Glutamatergic neuron (in vitro differentiated cells): ENCODE results near the gene FBP1. TPM values are rescaled to one million over a fixed set of nuclear protein-coding genes. Genes with fewer than 3 reads are reported as not detected.

Experiments used
- DNase-seq: peaks from one replicate; pipeline ENCODE4 v3.0.0; 2022
- H3K27ac Mint-ChIP-seq: one replicate; pipeline ENCODE4 v1.8.0; 2020; ENCODE audit warnings: mild to moderate bottlenecking, mixed read lengths, inconsistent platforms; ENCODE audit not compliant: unreplicated experiment
- H3K27me3 Mint-ChIP-seq: one replicate; pipeline ENCODE4 v1.8.0; 2020; ENCODE audit warnings: mild to moderate bottlenecking, moderate library complexity, mixed read lengths, inconsistent platforms; ENCODE audit not compliant: unreplicated experiment
- H3K36me3 Mint-ChIP-seq: one replicate; pipeline ENCODE4 v1.8.0; 2020; ENCODE audit warnings: mild to moderate bottlenecking, mixed read lengths, inconsistent platforms; ENCODE audit not compliant: unreplicated experiment
- H3K4me1 Mint-ChIP-seq: one replicate; pipeline ENCODE4 v1.8.0; 2020; ENCODE audit warnings: mild to moderate bottlenecking, low read depth, mixed read lengths, inconsistent platforms; ENCODE audit not compliant: unreplicated experiment
- H3K4me3 Mint-ChIP-seq: one replicate; pipeline ENCODE4 v1.8.0; 2020; ENCODE audit warnings: mild to moderate bottlenecking, mixed read lengths, inconsistent platforms; ENCODE audit not compliant: unreplicated experiment
- H3K9me3 Mint-ChIP-seq: one replicate; pipeline ENCODE4 v1.8.0; 2020; ENCODE audit warnings: mild to moderate bottlenecking, moderate library complexity, mixed read lengths, inconsistent platforms; ENCODE audit not compliant: unreplicated experiment
- total RNA-seq: library from RNA; stranded (reverse); fragmentation: NEBNext Ultra II Directional; extraction: Animal tissue kit (Norgen Biotek cat#: 25700); gene quantifications from one replicate; pipeline ENCODE4 v1.2.1, GENCODE V29; 2021; ENCODE audit not compliant: unreplicated experiment
- TF ChIP-seq, protein P1 (sequence below): fragments of 200-600 bp; sonication (generic); IDR thresholded peaks from one replicate; pipeline ENCODE4 v1.5.0; 2021; ENCODE audit not compliant: partially characterized antibody, unreplicated experiment

The FBP1 gene
- total RNA-seq, 1 donor from 2014 or later = not detected

DNA sequence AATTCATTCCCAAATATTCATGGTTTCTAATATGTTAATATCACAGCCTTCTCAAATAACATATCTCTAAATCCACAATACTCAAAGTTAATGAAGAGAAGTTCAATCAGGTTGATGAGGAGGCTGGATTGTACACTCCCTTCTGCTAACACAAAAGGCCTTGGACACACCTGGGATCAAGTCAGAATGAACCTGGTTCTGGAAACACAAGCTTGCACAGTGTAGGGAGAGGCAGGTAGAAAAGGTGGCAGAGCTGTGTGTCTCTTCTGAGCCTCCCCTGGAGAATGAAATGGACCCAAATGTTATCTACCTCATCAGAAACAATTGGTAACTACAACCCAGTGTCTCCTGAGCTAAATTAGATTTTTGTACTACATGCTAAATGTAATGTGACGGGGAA is 40.7 kb upstream of the FBP1 start:
- no peak for DNase-seq
- Mint-ChIP-seq H3K4me3 (no peak overlapping the region), H3K27me3 (no peaks in the 10 kb centered on the region), H3K27ac (no peak overlapping the region), H3K4me1 (no peaks in the 10 kb centered on the region), H3K9me3 (no peaks in the 10 kb centered on the region), H3K36me3 (no peaks in the 10 kb centered on the region)
- TF ChIP-seq, protein P1, sequence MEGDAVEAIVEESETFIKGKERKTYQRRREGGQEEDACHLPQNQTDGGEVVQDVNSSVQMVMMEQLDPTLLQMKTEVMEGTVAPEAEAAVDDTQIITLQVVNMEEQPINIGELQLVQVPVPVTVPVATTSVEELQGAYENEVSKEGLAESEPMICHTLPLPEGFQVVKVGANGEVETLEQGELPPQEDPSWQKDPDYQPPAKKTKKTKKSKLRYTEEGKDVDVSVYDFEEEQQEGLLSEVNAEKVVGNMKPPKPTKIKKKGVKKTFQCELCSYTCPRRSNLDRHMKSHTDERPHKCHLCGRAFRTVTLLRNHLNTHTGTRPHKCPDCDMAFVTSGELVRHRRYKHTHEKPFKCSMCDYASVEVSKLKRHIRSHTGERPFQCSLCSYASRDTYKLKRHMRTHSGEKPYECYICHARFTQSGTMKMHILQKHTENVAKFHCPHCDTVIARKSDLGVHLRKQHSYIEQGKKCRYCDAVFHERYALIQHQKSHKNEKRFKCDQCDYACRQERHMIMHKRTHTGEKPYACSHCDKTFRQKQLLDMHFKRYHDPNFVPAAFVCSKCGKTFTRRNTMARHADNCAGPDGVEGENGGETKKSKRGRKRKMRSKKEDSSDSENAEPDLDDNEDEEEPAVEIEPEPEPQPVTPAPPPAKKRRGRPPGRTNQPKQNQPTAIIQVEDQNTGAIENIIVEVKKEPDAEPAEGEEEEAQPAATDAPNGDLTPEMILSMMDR = no peak

DNA sequence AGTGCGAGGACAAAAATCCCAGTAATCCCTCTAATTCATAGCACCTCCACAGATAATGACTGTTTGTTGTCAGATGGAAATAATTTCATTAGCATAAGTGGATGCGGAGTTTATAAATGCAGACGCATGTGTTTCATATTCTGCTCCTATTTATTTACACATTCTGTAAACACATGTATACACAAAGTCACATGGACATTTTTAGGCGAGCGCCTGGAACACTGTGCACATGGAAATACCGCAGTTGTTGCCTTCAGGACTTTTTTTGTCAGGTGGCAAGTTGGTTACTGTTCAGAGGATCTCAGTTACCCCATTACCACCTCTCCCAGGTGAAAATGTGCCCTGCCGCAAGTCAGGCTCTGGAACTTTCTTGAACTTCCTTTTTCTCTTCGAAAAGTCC is 40.3 kb upstream of the FBP1 start:
- Mint-ChIP-seq H3K36me3 (no peaks in the 10 kb centered on the region), H3K27me3 (no peaks in the 10 kb centered on the region), H3K9me3 (no peaks in the 10 kb centered on the region), H3K4me3 (no peak overlapping the region), H3K4me1 (no peaks in the 10 kb centered on the region), H3K27ac (no peak overlapping the region)
- DNase-seq = no peak
- TF ChIP-seq, protein P1 = no peak

DNA sequence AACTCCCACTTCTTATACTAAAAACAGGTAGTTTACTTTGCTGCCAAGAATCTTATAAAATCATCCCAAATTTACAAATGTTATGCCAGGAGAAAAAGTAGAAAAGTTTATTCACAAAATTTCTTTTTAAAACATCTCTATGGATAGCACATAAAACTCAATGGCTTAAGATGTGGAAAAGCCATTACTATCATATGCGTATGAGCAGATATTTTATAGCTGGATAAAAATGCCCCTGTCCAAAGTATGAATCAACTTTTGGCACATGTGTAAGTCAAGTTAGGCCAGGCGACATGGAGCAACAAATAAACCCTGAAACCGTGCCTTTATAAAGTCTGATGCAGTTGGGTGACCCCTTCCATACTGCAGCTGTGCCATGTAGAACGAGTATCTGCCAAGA is 38.6 kb upstream of the FBP1 start:
- no peaks in the 10 kb centered on the region for H3K27me3 Mint-ChIP-seq
- TF ChIP-seq, protein P1 = no peak
- no peak overlapping the region for H3K4me3 Mint-ChIP-seq
- H3K4me1 Mint-ChIP-seq = peaks cover 2% of the 10 kb centered on the region
- no peak overlapping the region for H3K27ac Mint-ChIP-seq
- DNase-seq = no peak
- H3K9me3 Mint-ChIP-seq = no peaks in the 10 kb centered on the region
- no peaks in the 10 kb centered on the region for H3K36me3 Mint-ChIP-seq

DNA sequence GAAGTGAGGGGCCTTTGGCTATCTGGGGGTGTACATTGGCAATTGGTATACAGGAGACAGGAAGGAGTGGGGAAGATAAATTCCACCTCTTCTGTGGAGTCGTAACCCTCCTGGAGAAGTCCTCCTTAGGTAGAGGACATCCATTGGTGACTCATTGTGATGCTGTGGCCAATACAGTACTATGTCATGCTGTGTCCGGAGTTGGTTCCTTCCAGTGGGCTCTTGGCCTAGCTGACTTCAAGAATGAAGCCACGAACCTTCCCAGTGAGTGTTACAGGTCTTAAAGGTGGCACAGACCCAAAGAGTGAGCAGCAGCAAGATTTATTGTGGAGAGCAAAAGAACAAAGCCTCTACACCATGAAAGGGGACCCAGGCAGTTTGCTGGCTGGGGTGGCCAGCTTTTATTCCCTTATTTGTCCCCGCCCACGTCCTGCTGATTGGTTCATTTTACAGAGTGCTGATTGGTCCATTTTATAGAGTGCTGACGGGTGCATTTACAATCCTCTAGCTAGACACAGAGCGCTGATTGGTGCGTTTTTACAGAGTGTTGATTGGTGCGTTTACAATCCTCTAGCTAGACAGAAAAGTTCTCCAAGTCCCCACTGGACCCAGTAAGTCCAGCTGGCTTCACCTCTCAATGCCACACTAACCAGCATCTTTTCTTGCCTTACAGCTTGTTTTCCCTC is 37.3 kb upstream of the FBP1 start:
- Mint-ChIP-seq H3K27me3 (no peaks in the 10 kb centered on the region), H3K4me3 (no peak overlapping the region), H3K4me1 (peaks cover 6% of the 10 kb centered on the region), H3K36me3 (no peaks in the 10 kb centered on the region), H3K9me3 (no peaks in the 10 kb centered on the region), H3K27ac (no peak overlapping the region)
- DNase-seq = no peak
- TF ChIP-seq, protein P1 = no peak

- peaks cover 6% of the 10 kb centered on the region for H3K4me1 Mint-ChIP-seq
- H3K4me3 Mint-ChIP-seq = no peak overlapping the region
- H3K27ac Mint-ChIP-seq = no peak overlapping the region
- TF ChIP-seq, protein P1 = no peak
- no peaks in the 10 kb centered on the region for H3K27me3 Mint-ChIP-seq
- DNase-seq = no peak
- H3K36me3 Mint-ChIP-seq = no peaks in the 10 kb centered on the region
- H3K9me3 Mint-ChIP-seq = no peaks in the 10 kb centered on the region
These were observed 35.9 kb upstream of the FBP1 start for GRCh38 chr9:94675008-94675881.
